GM19351 (cell line): ENCODE measurements around the gene SPINK9.

Source experiments
- ATAC-seq: cut with Tn5 transposase; IDR thresholded peaks from one replicate; pipeline ENCODE4 v1.9.1; 2021; ENCODE audit warnings: mild to moderate bottlenecking, moderate library complexity; ENCODE audit not compliant: unreplicated experiment

SPINK9 gene

DNA sequence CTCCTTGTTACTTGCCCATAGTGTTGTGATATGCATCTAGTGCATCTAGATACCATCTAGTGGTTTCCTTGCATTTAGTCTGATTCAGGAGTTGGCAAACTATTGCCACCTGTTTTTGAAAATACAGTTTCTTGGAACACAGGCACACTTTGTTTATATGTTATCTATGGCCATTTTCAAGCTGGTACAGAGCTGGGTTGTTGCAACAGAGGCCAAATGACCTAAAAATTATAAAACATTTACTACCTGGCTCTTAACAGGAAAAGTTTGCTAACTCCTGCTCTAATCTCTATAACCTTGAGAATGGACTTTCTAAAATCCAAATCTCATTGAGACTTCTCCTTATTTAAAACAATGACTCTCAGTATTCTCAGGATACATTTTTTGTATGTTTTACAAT, 29.0 kb downstream of the SPINK9 start:
- ATAC-seq, result no peak

DNA sequence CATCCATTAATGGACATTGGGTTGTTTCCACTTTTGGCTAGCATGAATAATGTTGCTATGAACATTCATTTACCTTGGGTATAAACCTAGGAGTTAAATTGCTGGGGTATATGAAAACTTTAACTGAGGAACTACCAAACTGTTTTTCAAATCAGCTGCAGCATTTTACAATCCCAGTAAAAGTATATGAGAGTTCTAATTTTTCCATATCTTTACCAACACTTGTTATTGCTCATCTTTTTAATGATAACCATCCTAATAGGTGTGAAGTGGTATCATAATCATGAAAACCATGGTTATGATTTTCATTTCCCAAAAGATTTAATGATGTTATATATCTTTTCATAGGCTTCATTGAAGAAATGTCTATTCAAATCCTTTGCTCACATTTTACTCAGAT, 32.9 kb downstream of the SPINK9 start:
- ATAC-seq, result no peak

GRCh38 chr5:148372166-148372725, 36.9 kb downstream of the SPINK9 start:
- no peak for ATAC-seq

GRCh38 chr5:148372893-148373292, 37.5 kb downstream of the SPINK9 start:
- ATAC-seq, result no peak

DNA sequence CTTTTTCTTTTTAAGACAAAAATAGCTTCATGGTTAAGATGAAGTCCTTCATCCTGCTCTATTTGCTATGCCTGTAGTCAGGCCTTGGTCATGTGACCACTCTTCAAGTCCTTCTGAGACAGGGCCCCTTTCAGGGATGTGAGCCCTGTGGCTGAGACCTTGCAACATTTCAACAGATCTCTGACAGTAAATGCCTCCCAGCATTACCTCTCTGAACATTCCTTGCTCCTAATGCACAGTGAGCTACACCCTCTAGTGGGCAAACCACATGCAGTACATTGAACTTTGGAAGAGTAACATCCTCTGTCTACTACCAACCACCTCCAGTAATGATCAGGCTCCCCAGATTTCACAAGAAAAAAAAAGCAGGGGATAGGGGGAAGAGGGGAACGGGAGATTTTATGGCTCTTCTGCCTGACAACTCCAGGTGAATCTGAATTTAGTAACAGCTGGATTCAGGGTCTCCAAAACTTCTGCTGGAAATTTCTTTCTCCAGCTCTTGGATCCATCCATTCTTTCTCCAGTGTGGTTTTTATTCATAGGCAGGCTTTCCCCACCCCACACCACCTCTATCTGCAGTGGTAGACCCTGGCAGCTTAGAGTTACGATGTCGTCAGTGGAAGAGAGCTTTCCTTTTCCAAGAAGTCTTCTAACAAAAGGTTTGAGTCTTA, 39.5 kb downstream of the SPINK9 start:
- ATAC-seq, result peak; percentile 90

DNA sequence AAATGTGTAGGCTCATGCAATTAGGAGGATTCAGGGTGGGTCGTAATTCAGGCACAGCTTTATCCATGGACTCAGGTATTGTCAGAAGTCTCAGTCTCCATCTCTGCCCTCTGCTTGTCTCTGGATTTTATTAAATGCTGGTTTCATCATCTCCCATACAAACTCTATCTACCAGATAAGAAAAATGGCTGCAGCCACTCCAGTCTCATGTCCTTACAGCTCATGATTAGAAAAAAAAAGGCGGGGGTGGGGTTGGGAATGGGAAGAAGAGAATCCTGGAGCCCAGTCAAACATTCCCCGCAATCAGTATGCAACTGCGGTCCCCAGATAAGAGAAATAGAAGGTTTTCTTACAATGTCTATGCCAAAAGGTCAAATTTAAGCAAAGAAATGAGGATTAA, 40.8 kb downstream of the SPINK9 start:
- no peak for ATAC-seq

GRCh38 chr5:148378670-148379069, 43.3 kb downstream of the SPINK9 start:
- no peak for ATAC-seq

- ATAC-seq, result no peak
These were observed 44.0 kb downstream of the SPINK9 start for GRCh38 chr5:148379340-148379739.

DNA sequence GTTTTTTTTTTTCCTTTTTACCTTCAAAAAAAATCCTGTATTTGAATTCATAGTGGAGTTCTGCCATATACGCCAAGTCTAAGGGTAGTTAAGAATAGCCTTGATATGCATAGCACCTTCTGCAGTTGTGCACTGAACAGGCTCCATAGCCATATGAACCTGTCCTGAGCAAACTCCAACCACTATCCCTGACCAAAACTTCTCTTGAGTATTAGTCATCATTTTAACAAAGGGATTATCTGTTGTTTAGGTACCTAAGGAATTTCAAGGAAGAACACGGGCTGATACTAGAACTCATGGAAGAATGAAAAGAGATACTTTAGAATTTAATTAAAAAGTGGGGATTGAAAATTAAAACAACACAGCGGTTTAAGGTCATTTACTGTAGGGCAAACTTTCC, 46.5 kb downstream of the SPINK9 start:
- no peak for ATAC-seq

GRCh38 chr5:148382961-148383360, 47.6 kb downstream of the SPINK9 start:
- no peak for ATAC-seq

- peak; percentile 96 for ATAC-seq
These were observed 48.4 kb downstream of the SPINK9 start, which contains the start of gene FBXO38 for GRCh38 chr5:148383564-148384379. Gene FBXO38, plus strand, starts transcription at chr5:148383958. Its CDS starts 10,819 bp downstream, at chr5:148394777.

- ATAC-seq, result peak; percentile 27
These were observed 49.0 kb downstream of the SPINK9 start for GRCh38 chr5:148384380-148384737.

DNA sequence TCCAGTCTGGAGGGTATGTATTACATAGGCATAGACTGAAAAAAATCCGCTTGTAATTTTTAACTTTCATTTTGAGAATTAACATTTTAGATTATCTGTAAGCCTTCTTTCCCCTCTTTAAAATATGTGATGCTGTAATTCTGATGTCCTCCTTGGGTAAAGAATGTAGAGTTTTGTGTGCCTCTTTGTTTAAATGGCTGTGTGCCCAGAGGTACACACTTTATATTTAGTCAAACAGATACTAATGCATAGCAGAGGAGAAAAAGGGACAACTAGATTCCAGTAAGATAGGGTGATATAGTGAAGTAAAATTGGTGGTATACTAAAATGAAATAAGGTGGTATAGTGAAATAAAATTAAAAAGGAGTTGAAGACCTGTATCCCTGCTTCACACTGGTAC, 49.7 kb downstream of the SPINK9 start:
- ATAC-seq, result no peak

GRCh38 chr5:148386041-148386440, 50.7 kb downstream of the SPINK9 start:
- ATAC-seq, result no peak

DNA sequence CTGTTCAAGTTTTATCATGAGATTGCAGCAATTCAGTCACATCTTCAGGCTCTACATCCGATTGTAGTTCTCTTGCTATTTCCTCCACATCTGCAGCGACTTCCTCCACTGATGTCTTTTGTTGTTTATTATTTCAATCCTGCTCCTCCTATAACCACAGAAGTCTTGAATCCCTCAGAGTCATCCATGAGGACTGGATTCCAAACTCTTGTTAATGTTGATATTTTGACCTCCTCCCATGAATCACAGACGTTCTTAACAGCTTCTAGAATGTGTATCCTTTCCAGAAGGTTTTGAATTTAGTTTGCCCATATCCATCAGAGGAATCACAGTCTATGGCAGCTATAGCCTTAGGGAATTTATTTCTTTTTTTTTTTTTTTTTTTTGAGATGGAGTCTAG, 52.0 kb downstream of the SPINK9 start:
- ATAC-seq, result no peak

DNA sequence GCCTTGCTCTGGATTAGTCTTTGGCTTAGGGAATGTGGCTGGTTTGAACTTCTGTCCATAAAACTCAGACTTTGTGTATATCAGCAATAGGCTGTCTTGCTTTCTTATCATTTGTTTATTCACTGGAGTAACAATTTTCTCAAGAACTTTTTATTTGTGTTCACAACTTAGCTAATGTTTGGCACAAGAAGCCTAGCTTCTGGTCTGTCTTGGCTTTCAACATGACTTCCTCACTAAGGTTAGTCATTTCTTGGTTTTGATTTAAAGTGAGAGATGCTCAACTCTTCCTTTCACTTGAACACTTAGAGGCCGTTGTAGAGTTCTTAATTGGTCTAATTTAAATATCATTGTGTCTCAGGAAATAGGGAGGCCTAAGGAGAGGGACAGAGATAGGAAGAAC, 53.3 kb downstream of the SPINK9 start:
- ATAC-seq, result peak; percentile 32
